ENCODE data around the gene CLEC4F. TPM values are rescaled to one million over a fixed set of nuclear protein-coding genes. Genes with fewer than 3 reads are reported as not detected.

CLEC4F gene
- polyA plus RNA-seq, 3 donors: 0.65 to 17.0 (median 2.3) TPM

GRCh38 chr2:70854411-70854810, 34.0 kb upstream of the CLEC4F start:
- peak in 1 of 3 donors; percentile 31 for DNase-seq
- Mint-ChIP-seq H3K36me3 (no peaks in the 10 kb centered on the region), H3K9me3 (peaks cover 0 to 4% (median 0%) of the 10 kb centered on the region in 7 donors), H3K4me3 (no peak overlapping the region), H3K27ac (peak overlapping the region in 3 of 7 donors; percentile 2 to 66 (median 16)), H3K27me3 (ENCODE audit: low read depth in 3 of 3) (peaks cover 12 to 23% (median 16%) of the 10 kb centered on the region in 3 donors), H3K4me1 (peaks cover 43% of the 10 kb centered on the region)
- Histone ChIP-seq H3K9ac (ENCODE audit: insufficient read depth, low read length, poor library complexity, severe bottlenecking) (no peak overlapping the region), H3K27ac (ENCODE audit: low read depth in 1 of 2, low read length in 2 of 2) (peak overlapping the region in 1 of 2 donors; percentile 54), H3K36me3 (replicated peaks in 1 of 2; ENCODE audit: control insufficient read depth in 1 of 2, insufficient read depth in 2 of 2, low read length in 2 of 2) (no peaks in the 10 kb centered on the region), H4K20me1 (ENCODE audit: insufficient read depth, low read length) (no peaks in the 10 kb centered on the region), H3K4me2 (replicated peaks; ENCODE audit: extremely low read depth, low read length, poor library complexity, severe bottlenecking) (no peak overlapping the region), H3K9me3 (replicated peaks in 1 of 2; ENCODE audit: control insufficient read depth in 1 of 2, insufficient read depth in 1 of 2, low read length in 2 of 2) (no peaks in the 10 kb centered on the region), H3K4me3 (replicated peaks in 1 of 3; ENCODE audit: low read depth in 2 of 3, low read length in 3 of 3) (no peak overlapping the region), H3K27me3 (ENCODE audit: control insufficient read depth in 2 of 2, insufficient read depth in 2 of 2, low read length in 2 of 2) (peaks cover 4 to 6% of the 10 kb centered on the region in 2 donors), H2AFZ (ENCODE audit: insufficient read depth, low read depth, low read length, poor library complexity, severe bottlenecking) (peak overlapping the region; percentile 25), H3K4me1 (ENCODE audit: control insufficient read depth in 1 of 2, insufficient read depth in 2 of 2, low read length in 2 of 2) (peaks cover 39 to 46% of the 10 kb centered on the region in 2 donors), H3K79me2 (ENCODE audit: insufficient read depth, low read length) (no peaks in the 10 kb centered on the region)
- intact Hi-C loops (cut with micrococcal nuclease): no loop called here
- WGBS (ENCODE audit: insufficient coverage): no CpG with 5 or more reads among the region's 4 CpGs
- TF ChIP-seq CTCF (IDR thresholded peaks at IDR 0.05): no peak

GRCh38 chr2:70852824-70853223, 32.4 kb upstream of the CLEC4F start:
- Histone ChIP-seq H3K4me1 (ENCODE audit: control insufficient read depth in 1 of 2, insufficient read depth in 2 of 2, low read length in 2 of 2) (peaks cover 39 to 46% of the 10 kb centered on the region in 2 donors), H3K27ac (ENCODE audit: low read depth in 1 of 2, low read length in 2 of 2) (peak overlapping the region in 1 of 2 donors; percentile 66), H2AFZ (ENCODE audit: insufficient read depth, low read depth, low read length, poor library complexity, severe bottlenecking) (no peak overlapping the region), H3K4me2 (replicated peaks; ENCODE audit: extremely low read depth, low read length, poor library complexity, severe bottlenecking) (peak overlapping the region; percentile 60), H4K20me1 (ENCODE audit: insufficient read depth, low read length) (no peaks in the 10 kb centered on the region), H3K36me3 (replicated peaks in 1 of 2; ENCODE audit: control insufficient read depth in 1 of 2, insufficient read depth in 2 of 2, low read length in 2 of 2) (no peaks in the 10 kb centered on the region), H3K9ac (ENCODE audit: insufficient read depth, low read length, poor library complexity, severe bottlenecking) (no peak overlapping the region), H3K27me3 (ENCODE audit: control insufficient read depth in 2 of 2, insufficient read depth in 2 of 2, low read length in 2 of 2) (no peaks in the 10 kb centered on the region), H3K79me2 (ENCODE audit: insufficient read depth, low read length) (no peaks in the 10 kb centered on the region), H3K9me3 (replicated peaks in 1 of 2; ENCODE audit: control insufficient read depth in 1 of 2, insufficient read depth in 1 of 2, low read length in 2 of 2) (no peaks in the 10 kb centered on the region), H3K4me3 (replicated peaks in 1 of 3; ENCODE audit: low read depth in 2 of 3, low read length in 3 of 3) (peak overlapping the region in 1 of 3 experiments; percentile 54)
- TF ChIP-seq CTCF (IDR thresholded peaks at IDR 0.05): no peak
- WGBS (ENCODE audit: insufficient coverage): no CpG with 5 or more reads among the region's 1 CpG
- intact Hi-C loops (cut with micrococcal nuclease): no loop called here
- no peaks in the 10 kb centered on the region for H3K9me3 Mint-ChIP-seq
- peaks cover 0 to 7% (median 4%) of the 10 kb centered on the region in 3 donors for H3K27me3 Mint-ChIP-seq (ENCODE audit: low read depth in 3 of 3)
- H3K4me3 Mint-ChIP-seq: peak overlapping the region in 1 of 2 donors; percentile 37
- H3K4me1 Mint-ChIP-seq: peaks cover 43% of the 10 kb centered on the region
- H3K27ac Mint-ChIP-seq: peak overlapping the region in 6 of 7 donors; percentile 15 to 94 (median 47)
- peak in 1 of 3 donors; percentile 36 for DNase-seq
- H3K36me3 Mint-ChIP-seq: no peaks in the 10 kb centered on the region

Data from CD14-positive monocyte (primary cell).